Muscle layer of colon (tissue), 2 donors: Measurements from ENCODE around the gene SYTL3.
A peak's percentile ranks its signal among the peaks of the same experiment; 100 is the strongest.
"Not testable (repeated sequence)": the region's sequence is repeated elsewhere in the genome, so short reads cannot be mapped to it uniquely, and the experiment has no call there.

Experiments used
- H3K27ac ChIP-seq: one replicate; pipeline ENCODE4 v1.7.0; 2013; ENCODE audit warnings: low read depth, mild to moderate bottlenecking, low read length, moderate library complexity
- H3K27me3 ChIP-seq, 2 donors: one replicate each; pipeline ENCODE4 v1.7.0; 2013; ENCODE audit warnings: low read length in 2 of 2, mild to moderate bottlenecking in 2 of 2; ENCODE audit not compliant: insufficient read depth in 2 of 2, control insufficient read depth in 1 of 2
- H3K36me3 ChIP-seq: one replicate; pipeline ENCODE4 v1.7.0; 2013; ENCODE audit warnings: mild to moderate bottlenecking, low read length; ENCODE audit not compliant: insufficient read depth
- H3K4me1 ChIP-seq: one replicate; pipeline ENCODE4 v1.7.0; 2013; ENCODE audit warnings: mild to moderate bottlenecking, low read length; ENCODE audit not compliant: insufficient read depth
- H3K4me3 ChIP-seq, 2 donors: one replicate each; pipeline ENCODE4 v1.7.0; 2013; ENCODE audit warnings: low read length in 2 of 2, low read depth in 1 of 2, mild to moderate bottlenecking in 1 of 2, moderate library complexity in 1 of 2
- H3K9ac ChIP-seq: one replicate; pipeline ENCODE4 v1.7.0; 2013; ENCODE audit warnings: low read length
- H3K9me3 ChIP-seq: one replicate; pipeline ENCODE4 v1.7.0; 2013; ENCODE audit warnings: mild to moderate bottlenecking, low read length
- donor health status: abdominal sarcoma.
- donor health status: Adenocarcinoma of cecum.

The SYTL3 gene

DNA sequence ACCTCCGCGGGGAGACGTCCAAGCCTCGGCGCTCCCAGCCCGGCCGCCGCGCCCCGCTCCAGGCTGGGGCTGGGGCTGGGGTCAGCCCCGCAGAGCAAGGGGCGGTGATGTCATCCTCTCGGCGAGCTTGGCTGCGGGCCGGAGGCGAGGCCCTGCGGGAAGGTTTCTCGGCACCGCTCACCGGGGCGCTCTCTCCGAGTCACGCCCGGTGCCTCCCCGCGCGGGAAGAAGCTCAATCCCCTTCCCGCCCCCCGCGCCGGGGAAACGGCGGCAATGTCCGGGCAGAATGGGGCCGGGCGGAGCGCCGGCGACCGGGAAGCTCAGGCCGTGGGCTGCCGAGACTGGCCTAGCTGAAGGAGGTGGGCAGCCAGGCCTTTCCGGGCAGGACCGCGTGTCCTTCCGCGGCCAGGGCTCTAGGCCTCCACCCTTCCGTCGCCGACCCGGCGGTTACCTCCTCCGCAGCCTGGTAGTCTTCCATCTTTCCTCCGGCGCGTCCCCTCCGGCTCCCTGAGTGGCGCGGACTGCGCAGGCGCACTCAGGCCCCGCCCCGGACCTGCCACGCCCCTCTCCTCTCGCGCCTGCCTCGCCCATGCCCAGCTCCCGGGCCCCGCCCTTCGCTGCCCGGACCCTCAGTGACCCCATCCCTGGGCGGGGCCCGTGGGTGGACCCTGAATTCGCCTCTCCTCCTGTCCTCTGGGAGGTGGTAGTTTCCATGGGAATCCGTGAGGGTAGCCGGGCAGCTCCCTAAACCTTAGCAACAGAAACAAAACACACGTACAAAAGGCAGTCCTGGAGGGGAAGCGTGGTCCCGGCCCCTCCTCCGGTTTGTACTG is 5.4 kb upstream of the SYTL3 start, which contains the start of gene DYNLT1:
DYNLT1 (minus strand) TSS at position 513 of the 833 bp plus-strand sequence; CDS start at position 478, 35 bp downstream.
- H3K36me3 ChIP-seq: peaks cover 8% of the 10 kb centered on the region
- H3K27me3 ChIP-seq: no peaks in the 10 kb centered on the region
- no peaks in the 10 kb centered on the region for H3K9me3 ChIP-seq
- H3K27ac ChIP-seq: peak within 1 kb of the TSS; percentile 95
- peaks cover 34% of the 10 kb centered on the region for H3K4me1 ChIP-seq
- H3K4me3 ChIP-seq: peak within 1 kb of the TSS; percentile 74 to 93
- peak within 1 kb of the TSS; percentile 85 for H3K9ac ChIP-seq

- Histone ChIP-seq H3K36me3 (peaks cover 4% of the 10 kb centered on the region), H3K4me3 (peak overlapping the region; percentile 74 to 93), H3K4me1 (peaks cover 33% of the 10 kb centered on the region), H3K9ac (peak overlapping the region; percentile 66), H3K27me3 (no peaks in the 10 kb centered on the region), H3K27ac (peak overlapping the region; percentile 95), H3K9me3 (no peaks in the 10 kb centered on the region)
Observed at GRCh38 chr6:158645064-158646022, 4.5 kb upstream of the SYTL3 start.

GRCh38 chr6:158646023-158646910 is 3.6 kb upstream of the SYTL3 start:
- Histone ChIP-seq H3K27ac (no peak overlapping the region), H3K4me1 (peaks cover 24% of the 10 kb centered on the region), H3K9ac (no peak overlapping the region), H3K27me3 (no peaks in the 10 kb centered on the region), H3K36me3 (no peaks in the 10 kb centered on the region), H3K4me3 (no peak overlapping the region), H3K9me3 (no peaks in the 10 kb centered on the region)

DNA sequence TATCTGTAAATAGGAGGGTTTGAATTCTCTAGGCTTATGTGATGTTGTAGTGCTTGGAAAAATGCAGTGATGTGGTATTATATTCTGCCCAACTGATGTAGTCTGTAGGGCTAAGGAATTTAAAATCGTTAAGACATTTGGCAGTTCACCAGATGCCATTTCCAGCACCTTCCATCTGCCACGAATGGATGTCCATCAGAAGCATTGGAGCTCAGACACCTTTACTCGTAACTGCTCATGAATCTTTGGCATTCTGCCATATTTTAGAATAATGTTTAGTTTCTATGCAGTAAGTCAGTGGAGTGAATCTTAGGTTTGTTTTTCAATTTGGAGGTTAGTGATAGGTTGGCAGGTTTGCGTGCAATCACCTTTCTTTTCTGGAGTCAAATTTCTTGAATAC is 2.4 kb upstream of the SYTL3 start:
- H3K27ac ChIP-seq: no peak overlapping the region
- no peaks in the 10 kb centered on the region for H3K36me3 ChIP-seq
- no peak overlapping the region for H3K9ac ChIP-seq
- no peaks in the 10 kb centered on the region for H3K9me3 ChIP-seq
- H3K4me3 ChIP-seq: no peak overlapping the region
- no peaks in the 10 kb centered on the region for H3K27me3 ChIP-seq
- H3K4me1 ChIP-seq: peaks cover 15% of the 10 kb centered on the region

GRCh38 chr6:158648682-158649131 is 1.1 kb upstream of the SYTL3 start:
- Histone ChIP-seq H3K9me3 (no peaks in the 10 kb centered on the region), H3K36me3 (no peaks in the 10 kb centered on the region), H3K4me1 (peaks cover 6% of the 10 kb centered on the region), H3K27ac (no peak overlapping the region), H3K4me3 (no peak overlapping the region), H3K9ac (no peak overlapping the region), H3K27me3 (no peaks in the 10 kb centered on the region)

- H3K4me3 ChIP-seq, H3K27ac ChIP-seq, H3K27me3 ChIP-seq, H3K36me3 ChIP-seq, H3K9me3 ChIP-seq, H3K9ac ChIP-seq: not testable (repeated sequence)
- peaks cover 18% of the 10 kb centered on the region for H3K4me1 ChIP-seq
Observed at GRCh38 chr6:158651981-158652737, 2.3 kb downstream of the SYTL3 start.

GRCh38 chr6:158653577-158654354 is 3.9 kb downstream of the SYTL3 start:
- Histone ChIP-seq H3K4me3 (no peak overlapping the region), H3K36me3 (no peaks in the 10 kb centered on the region), H3K27ac (peak overlapping the region; percentile 24), H3K27me3 (no peaks in the 10 kb centered on the region), H3K9me3 (no peaks in the 10 kb centered on the region), H3K4me1 (peaks cover 18% of the 10 kb centered on the region), H3K9ac (no peak overlapping the region)

- Histone ChIP-seq H3K4me3 (no peak overlapping the region), H3K9ac (no peak overlapping the region), H3K9me3 (no peaks in the 10 kb centered on the region)
Observed at GRCh38 chr6:158654498-158654897, 4.6 kb downstream of the SYTL3 start.

GRCh38 chr6:158654960-158655489 is 5.2 kb downstream of the SYTL3 start:
- H3K36me3 ChIP-seq: no peaks in the 10 kb centered on the region
- H3K27me3 ChIP-seq: no peaks in the 10 kb centered on the region
- no peak overlapping the region for H3K4me3 ChIP-seq
- H3K4me1 ChIP-seq: peaks cover 18% of the 10 kb centered on the region
- H3K27ac ChIP-seq: peak overlapping the region; percentile 24
- no peak overlapping the region for H3K9ac ChIP-seq
- H3K9me3 ChIP-seq: no peaks in the 10 kb centered on the region

More at GRCh38 chr6:158654498-158654897, 4.6 kb downstream of the SYTL3 start:
- no peaks in the 10 kb centered on the region for H3K27me3 ChIP-seq
- H3K4me1 ChIP-seq: peaks cover 18% of the 10 kb centered on the region
- no peaks in the 10 kb centered on the region for H3K36me3 ChIP-seq
- H3K27ac ChIP-seq: peak overlapping the region; percentile 24
